HG02678 (cell line): ENCODE results near the gene VEGFA.

Experiments used
- ATAC-seq: cut with Tn5 transposase; IDR thresholded peaks from one replicate; pipeline ENCODE4 v1.9.1; 2021; ENCODE audit warnings: mild to moderate bottlenecking, moderate library complexity; ENCODE audit not compliant: unreplicated experiment

VEGFA gene

DNA sequence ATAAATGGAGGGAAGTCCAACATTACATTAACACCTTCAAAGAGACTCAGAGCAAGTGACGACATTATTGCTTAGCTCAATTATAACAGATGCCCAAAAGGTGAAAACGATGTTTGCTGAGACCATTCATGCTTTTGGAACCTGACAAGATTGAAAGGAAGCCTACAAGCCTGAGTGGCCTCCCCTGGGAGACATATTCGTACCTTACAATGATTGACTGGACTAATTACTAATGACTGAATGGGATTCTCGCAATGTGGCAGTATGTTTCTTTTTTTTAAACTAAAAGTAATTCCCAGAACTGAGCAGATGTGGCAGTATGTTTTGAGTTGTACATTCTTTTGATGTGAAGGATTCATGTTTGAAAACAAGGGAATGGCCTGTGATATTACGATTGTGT, 49.9 kb downstream of the VEGFA start:
- no peak for ATAC-seq

GRCh38 chr6:43820486-43820885, 50.5 kb downstream of the VEGFA start:
- ATAC-seq: no peak

DNA sequence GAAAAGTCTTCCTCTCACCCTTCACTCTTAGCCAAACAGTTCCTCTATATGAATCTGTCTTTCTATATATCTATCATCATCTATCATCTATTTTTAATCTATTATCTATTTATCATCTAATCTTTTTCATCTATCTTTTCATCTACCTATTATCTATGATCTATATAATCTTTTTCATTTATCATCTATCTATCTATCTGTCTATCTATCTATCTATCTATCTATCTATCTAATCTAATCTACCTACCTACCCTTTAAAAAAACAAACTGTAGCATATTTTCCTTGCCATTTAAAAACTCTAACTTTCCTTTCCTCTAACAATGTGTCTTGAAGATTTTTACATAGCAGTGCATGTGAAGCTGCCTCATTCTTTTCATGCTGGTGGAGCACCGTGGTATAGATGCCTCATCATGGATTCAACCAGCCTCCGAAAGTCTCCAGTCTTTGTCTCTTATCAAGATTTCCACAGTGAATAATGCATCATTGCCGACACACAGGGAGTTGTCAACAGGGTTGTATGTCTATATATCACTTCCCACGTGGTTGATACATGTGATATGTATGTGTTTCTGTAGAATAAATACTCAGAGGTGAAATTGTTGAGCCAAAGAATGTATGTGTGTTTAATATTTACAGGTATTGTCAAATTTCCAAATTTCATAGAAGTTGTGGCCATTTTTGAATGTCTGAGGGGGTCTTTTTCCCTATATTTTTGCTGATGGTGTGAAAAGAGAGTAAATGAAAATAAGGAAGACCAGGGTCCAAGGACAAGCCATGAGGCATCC, 51.3 kb downstream of the VEGFA start:
- ATAC-seq: no peak

DNA sequence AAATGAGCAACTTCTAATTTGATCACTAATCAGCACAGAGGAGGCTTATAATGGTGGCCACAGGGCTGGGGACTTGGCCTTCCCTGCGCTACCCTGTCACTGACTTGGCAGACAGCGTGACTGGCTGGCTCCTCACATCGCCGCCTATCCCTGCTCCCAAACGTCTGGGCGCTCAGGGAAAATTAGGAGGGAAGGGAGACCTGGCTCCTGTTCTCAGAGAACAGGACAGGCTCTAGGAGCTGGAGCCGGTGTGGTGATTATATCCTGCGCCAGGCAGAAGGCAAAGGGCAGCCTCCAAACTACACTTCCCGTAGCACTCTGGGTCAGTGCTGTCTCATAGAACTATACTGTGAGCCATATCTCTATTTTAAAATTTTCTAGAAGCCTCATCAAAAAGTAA, 53.4 kb downstream of the VEGFA start:
- ATAC-seq: no peak

GRCh38 chr6:43823879-43824702, 54.1 kb downstream of the VEGFA start:
- ATAC-seq: no peak

- no peak for ATAC-seq
Observed at GRCh38 chr6:43824703-43825064, 54.7 kb downstream of the VEGFA start.

- no peak for ATAC-seq
Observed at GRCh38 chr6:43825187-43826115, 55.4 kb downstream of the VEGFA start.

- no peak for ATAC-seq
Observed at GRCh38 chr6:43826730-43827129, 56.7 kb downstream of the VEGFA start.

GRCh38 chr6:43827898-43828297, 57.9 kb downstream of the VEGFA start:
- ATAC-seq: no peak

GRCh38 chr6:43828711-43829110, 58.7 kb downstream of the VEGFA start:
- no peak for ATAC-seq

DNA sequence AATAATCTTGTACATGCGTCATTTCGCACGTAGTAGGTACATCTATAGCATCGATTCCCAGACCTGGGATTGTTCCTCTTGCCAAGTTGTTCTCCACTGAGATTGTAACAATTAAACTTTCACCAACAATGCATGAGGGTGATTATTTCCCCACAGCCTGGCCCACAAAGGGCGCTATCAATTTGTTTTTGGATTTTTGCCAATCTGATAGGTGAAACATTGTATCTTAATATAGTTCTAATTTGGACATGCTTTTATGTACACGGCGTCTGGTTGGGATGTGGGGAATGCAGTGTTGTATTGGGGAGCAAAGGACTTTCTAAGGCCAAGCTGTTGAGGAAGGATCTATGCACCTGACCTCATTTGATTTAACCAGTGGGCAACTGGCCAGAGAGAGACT, 59.5 kb downstream of the VEGFA start:
- ATAC-seq: no peak

DNA sequence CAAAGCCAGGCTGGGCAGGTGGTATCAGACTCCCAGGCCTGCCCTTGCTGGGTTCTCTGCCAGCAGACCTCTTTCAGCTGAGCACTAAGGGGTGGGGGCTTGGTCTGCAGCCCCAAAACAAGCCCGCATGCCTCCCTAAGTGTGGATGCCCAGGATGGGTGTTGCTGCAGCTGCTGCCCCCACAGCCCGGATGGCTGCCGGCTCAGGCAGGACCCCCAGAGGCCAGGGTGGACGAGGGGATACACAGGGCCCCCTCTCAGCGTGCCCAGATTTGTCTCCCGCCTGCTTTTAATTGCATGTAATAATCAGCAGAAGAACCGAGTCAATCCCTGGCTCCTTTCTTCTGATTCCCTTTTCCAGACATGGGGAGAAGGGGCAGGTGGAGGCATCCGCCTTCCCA, 60.8 kb downstream of the VEGFA start:
- no peak for ATAC-seq

- no peak for ATAC-seq
Observed at GRCh38 chr6:43831191-43831590, 61.2 kb downstream of the VEGFA start.

DNA sequence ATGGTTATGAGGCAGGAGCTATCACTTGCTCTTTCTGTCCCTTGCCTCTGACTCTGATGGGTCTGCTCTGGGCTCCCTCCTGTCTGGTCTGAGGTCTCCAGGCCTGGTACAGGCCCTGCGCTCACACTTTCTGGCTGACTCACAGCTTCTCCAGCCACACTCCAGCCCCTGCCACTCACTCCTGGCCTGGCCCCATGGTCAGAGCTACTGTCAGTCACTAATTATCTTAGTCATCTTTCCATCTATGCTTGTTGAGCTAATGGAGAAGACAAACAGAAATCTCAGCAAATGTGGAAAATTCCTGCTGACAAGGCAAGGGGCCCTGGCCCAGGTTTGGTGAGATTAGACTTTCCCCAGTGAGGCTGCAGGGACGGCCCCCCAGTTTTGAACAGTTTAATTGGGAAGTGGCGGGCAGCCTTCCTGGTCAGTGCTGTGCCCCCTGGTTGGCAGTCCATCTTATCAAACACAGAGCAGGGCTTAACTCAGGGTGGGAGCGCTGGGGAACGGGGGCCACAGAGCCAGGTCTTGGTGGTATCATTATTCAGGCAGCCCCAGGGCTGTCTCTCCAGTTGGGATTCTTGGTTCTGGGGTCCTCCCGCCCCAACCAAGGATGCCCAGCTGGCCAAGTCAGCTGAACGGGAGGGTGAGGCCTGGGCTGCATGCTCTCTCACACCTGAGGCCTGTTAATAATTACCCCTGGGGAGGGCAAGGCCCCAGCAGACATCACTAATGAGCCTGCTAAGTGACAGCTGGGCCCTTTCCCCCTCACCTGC, 63.4 kb downstream of the VEGFA start:
- ATAC-seq: no peak

DNA sequence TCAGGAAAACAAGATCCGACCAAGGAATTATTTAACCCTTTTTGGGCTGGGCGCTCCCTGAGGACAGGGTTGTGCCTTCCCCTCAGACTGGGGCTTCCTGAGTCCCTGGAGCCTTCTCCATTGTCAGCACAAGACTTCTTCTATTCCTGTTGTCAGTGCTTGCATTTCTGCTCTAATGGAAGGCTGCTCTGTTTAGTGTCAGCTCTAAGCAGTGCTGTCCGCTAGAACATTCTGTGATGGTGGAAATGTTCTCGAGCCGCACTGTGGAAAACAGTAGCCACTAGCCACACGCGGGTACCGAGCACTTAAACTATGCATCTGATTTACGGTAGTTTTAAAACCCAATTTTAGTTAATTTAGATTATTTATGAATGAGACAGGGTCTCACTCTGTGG, 64.0 kb downstream of the VEGFA start:
- no peak for ATAC-seq

GRCh38 chr6:43834528-43835155, 64.6 kb downstream of the VEGFA start:
- no peak for ATAC-seq

GRCh38 chr6:43835872-43836419, 65.9 kb downstream of the VEGFA start:
- no peak for ATAC-seq
